ENCODE results near the gene DNM3.

The DNM3 gene

GRCh38 chr1:171841931-171842761 is 848 bp downstream of the DNM3 start:
- peak overlapping the region; percentile 53 for H3K9ac ChIP-seq (ENCODE audit: low read depth, low read length)
- H3K9me3 ChIP-seq (ENCODE audit: control insufficient read depth, insufficient read depth, low read length): no peaks in the 10 kb centered on the region
- H3K4me1 ChIP-seq (ENCODE audit: insufficient read depth, low read length): no peaks in the 10 kb centered on the region
- no peaks in the 10 kb centered on the region for H3K36me3 ChIP-seq (ENCODE audit: insufficient read depth, low read length)

- Histone ChIP-seq H3K9ac (ENCODE audit: low read depth, low read length) (no peak overlapping the region), H3K9me3 (ENCODE audit: control insufficient read depth, insufficient read depth, low read length) (no peaks in the 10 kb centered on the region), H3K36me3 (ENCODE audit: insufficient read depth, low read length) (no peaks in the 10 kb centered on the region), H3K4me1 (ENCODE audit: insufficient read depth, low read length) (no peaks in the 10 kb centered on the region)
Observed at GRCh38 chr1:171844381-171844780, 3.1 kb downstream of the DNM3 start.

GRCh38 chr1:171845998-171846397 is 4.7 kb downstream of the DNM3 start:
- Histone ChIP-seq H3K36me3 (ENCODE audit: insufficient read depth, low read length) (no peaks in the 10 kb centered on the region), H3K9ac (ENCODE audit: low read depth, low read length) (no peak overlapping the region), H3K9me3 (ENCODE audit: control insufficient read depth, insufficient read depth, low read length) (no peaks in the 10 kb centered on the region), H3K4me1 (ENCODE audit: insufficient read depth, low read length) (no peaks in the 10 kb centered on the region)

- Histone ChIP-seq H3K9ac (ENCODE audit: low read depth, low read length) (no peak overlapping the region), H3K9me3 (ENCODE audit: control insufficient read depth, insufficient read depth, low read length) (no peaks in the 10 kb centered on the region), H3K4me1 (ENCODE audit: insufficient read depth, low read length) (no peaks in the 10 kb centered on the region), H3K36me3 (ENCODE audit: insufficient read depth, low read length) (no peaks in the 10 kb centered on the region)
Observed at GRCh38 chr1:171849245-171849898, 8.1 kb downstream of the DNM3 start.

GRCh38 chr1:171850651-171851350 is 9.5 kb downstream of the DNM3 start:
- Histone ChIP-seq H3K9ac (ENCODE audit: low read depth, low read length) (no peak overlapping the region), H3K36me3 (ENCODE audit: insufficient read depth, low read length) (no peaks in the 10 kb centered on the region), H3K4me1 (ENCODE audit: insufficient read depth, low read length) (no peaks in the 10 kb centered on the region), H3K9me3 (ENCODE audit: control insufficient read depth, insufficient read depth, low read length) (no peaks in the 10 kb centered on the region)

- H3K36me3 ChIP-seq (ENCODE audit: insufficient read depth, low read length): no peaks in the 10 kb centered on the region
- no peaks in the 10 kb centered on the region for H3K9me3 ChIP-seq (ENCODE audit: control insufficient read depth, insufficient read depth, low read length)
- no peak overlapping the region for H3K9ac ChIP-seq (ENCODE audit: low read depth, low read length)
- no peaks in the 10 kb centered on the region for H3K4me1 ChIP-seq (ENCODE audit: insufficient read depth, low read length)
Observed at GRCh38 chr1:171852272-171852671, 11.0 kb downstream of the DNM3 start.

- no peak overlapping the region for H3K9ac ChIP-seq (ENCODE audit: low read depth, low read length)
- H3K4me1 ChIP-seq (ENCODE audit: insufficient read depth, low read length): no peaks in the 10 kb centered on the region
- H3K9me3 ChIP-seq (ENCODE audit: control insufficient read depth, insufficient read depth, low read length): no peaks in the 10 kb centered on the region
- no peaks in the 10 kb centered on the region for H3K36me3 ChIP-seq (ENCODE audit: insufficient read depth, low read length)
Observed at GRCh38 chr1:171855381-171855780, 14.1 kb downstream of the DNM3 start.

- Histone ChIP-seq H3K9me3 (ENCODE audit: control insufficient read depth, insufficient read depth, low read length) (no peaks in the 10 kb centered on the region), H3K4me1 (ENCODE audit: insufficient read depth, low read length) (no peaks in the 10 kb centered on the region), H3K9ac (ENCODE audit: low read depth, low read length) (no peak overlapping the region), H3K36me3 (ENCODE audit: insufficient read depth, low read length) (no peaks in the 10 kb centered on the region)
Observed at GRCh38 chr1:171858696-171859095, 17.4 kb downstream of the DNM3 start.

GRCh38 chr1:171860696-171861095 is 19.4 kb downstream of the DNM3 start:
- no peak overlapping the region for H3K9ac ChIP-seq (ENCODE audit: low read depth, low read length)
- no peaks in the 10 kb centered on the region for H3K36me3 ChIP-seq (ENCODE audit: insufficient read depth, low read length)
- H3K4me1 ChIP-seq (ENCODE audit: insufficient read depth, low read length): no peaks in the 10 kb centered on the region
- no peaks in the 10 kb centered on the region for H3K9me3 ChIP-seq (ENCODE audit: control insufficient read depth, insufficient read depth, low read length)

- H3K36me3 ChIP-seq (ENCODE audit: insufficient read depth, low read length): no peaks in the 10 kb centered on the region
- H3K4me1 ChIP-seq (ENCODE audit: insufficient read depth, low read length): no peaks in the 10 kb centered on the region
- H3K9me3 ChIP-seq (ENCODE audit: control insufficient read depth, insufficient read depth, low read length): no peaks in the 10 kb centered on the region
- no peak overlapping the region for H3K9ac ChIP-seq (ENCODE audit: low read depth, low read length)
Observed at GRCh38 chr1:171863531-171863930, 22.2 kb downstream of the DNM3 start.

- Histone ChIP-seq H3K9me3 (ENCODE audit: control insufficient read depth, insufficient read depth, low read length) (no peaks in the 10 kb centered on the region), H3K4me1 (ENCODE audit: insufficient read depth, low read length) (no peaks in the 10 kb centered on the region), H3K9ac (ENCODE audit: low read depth, low read length) (no peak overlapping the region), H3K36me3 (ENCODE audit: insufficient read depth, low read length) (no peaks in the 10 kb centered on the region)
Observed at GRCh38 chr1:171864308-171864707, 23.0 kb downstream of the DNM3 start.

- no peaks in the 10 kb centered on the region for H3K36me3 ChIP-seq (ENCODE audit: insufficient read depth, low read length)
- no peaks in the 10 kb centered on the region for H3K9me3 ChIP-seq (ENCODE audit: control insufficient read depth, insufficient read depth, low read length)
- no peaks in the 10 kb centered on the region for H3K4me1 ChIP-seq (ENCODE audit: insufficient read depth, low read length)
- H3K9ac ChIP-seq (ENCODE audit: low read depth, low read length): no peak overlapping the region
Observed at GRCh38 chr1:171865106-171865505, 23.8 kb downstream of the DNM3 start.

- no peaks in the 10 kb centered on the region for H3K36me3 ChIP-seq (ENCODE audit: insufficient read depth, low read length)
- no peaks in the 10 kb centered on the region for H3K9me3 ChIP-seq (ENCODE audit: control insufficient read depth, insufficient read depth, low read length)
- no peaks in the 10 kb centered on the region; the same call in 1 of the 2 replicates for H3K4me1 ChIP-seq (ENCODE audit: insufficient read depth, low read length)
- H3K9ac ChIP-seq (ENCODE audit: low read depth, low read length): no peak overlapping the region
Observed at GRCh38 chr1:171867236-171867635, 25.9 kb downstream of the DNM3 start.

- no peaks in the 10 kb centered on the region; the same call in 1 of the 2 replicates for H3K4me1 ChIP-seq (ENCODE audit: insufficient read depth, low read length)
- H3K9ac ChIP-seq (ENCODE audit: low read depth, low read length): no peak overlapping the region
- H3K36me3 ChIP-seq (ENCODE audit: insufficient read depth, low read length): no peaks in the 10 kb centered on the region
- H3K9me3 ChIP-seq (ENCODE audit: control insufficient read depth, insufficient read depth, low read length): no peaks in the 10 kb centered on the region
Observed at GRCh38 chr1:171868217-171868803, 27.0 kb downstream of the DNM3 start.

Measured in ES-I3 (cell line).